Hindlimb muscle (tissue), 1 donor: ENCODE data around the gene ZNF106. TPM values are rescaled to one million over a fixed set of nuclear protein-coding genes. Genes with fewer than 3 reads are reported as not detected.

Source experiments
- DNase-seq: peaks from one replicate; pipeline ENCODE4 v3.0.0-alpha.2; 2013
- polyA plus RNA-seq: library from polyadenylated mRNA; unstranded; fragments of 120-200 nt; gene quantifications from one replicate; pipeline ENCODE4 v1.2.1, GENCODE V29; 2013; ENCODE audit not compliant: insufficient read length

Gene ZNF106
- polyA plus RNA-seq, 1 donor = 308 TPM

GRCh38 chr15:42474827-42475226 is 16.1 kb downstream of the ZNF106 start:
- DNase-seq = no peak

GRCh38 chr15:42471002-42471401 is 19.9 kb downstream of the ZNF106 start:
- no peak for DNase-seq

DNA sequence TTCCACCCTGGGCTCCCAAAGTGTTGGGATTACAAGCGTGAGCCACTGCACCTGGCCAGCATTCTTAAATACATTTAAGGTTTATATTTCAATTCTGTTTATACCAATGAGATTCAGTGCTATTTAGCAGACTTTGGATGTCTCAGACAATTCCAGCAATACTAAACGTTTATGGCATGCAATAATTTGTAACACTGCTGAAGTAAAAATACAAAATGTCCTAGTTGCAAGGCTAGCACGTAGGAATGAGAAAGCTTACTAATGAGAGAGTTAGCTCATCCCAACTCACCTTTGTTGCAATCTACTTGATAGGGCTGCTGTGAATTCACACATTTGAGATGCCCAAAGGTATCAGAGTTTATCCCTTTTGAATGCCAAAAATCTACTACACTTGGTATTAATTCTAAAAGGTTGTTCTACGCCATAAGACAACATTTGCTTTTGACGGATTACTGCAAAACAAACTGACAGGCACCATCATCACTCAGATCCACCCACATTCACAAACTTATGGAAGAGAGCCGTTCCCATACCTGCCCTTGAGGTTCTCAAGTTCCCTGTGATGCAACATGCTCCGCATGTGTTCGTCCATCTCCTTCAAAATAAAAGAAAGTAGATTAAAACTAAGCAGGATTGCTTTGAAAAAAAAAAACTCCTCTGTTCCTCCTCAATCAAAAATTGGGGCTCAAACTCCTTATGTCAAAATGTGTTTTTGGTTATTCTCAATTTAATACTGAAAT is 25.3 kb downstream of the ZNF106 start:
- no peak for DNase-seq

DNA sequence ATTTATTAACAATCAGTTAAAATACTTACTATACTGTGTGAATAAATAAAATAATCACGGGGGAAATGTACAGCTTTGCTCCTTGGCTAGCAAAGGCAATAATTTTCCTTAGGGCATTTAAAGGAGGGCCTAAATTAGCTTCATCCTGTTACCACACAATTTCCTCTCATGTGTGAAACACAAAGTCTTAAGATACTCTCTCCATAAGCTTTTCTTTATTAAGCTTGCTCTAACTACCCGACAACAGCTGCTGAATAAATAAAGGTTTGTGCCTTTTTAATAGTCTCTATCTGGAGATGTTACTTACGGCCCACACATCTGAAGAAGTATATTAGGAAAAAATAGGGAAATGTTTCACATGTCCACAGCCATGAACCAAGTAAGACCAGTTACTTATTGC is 29.7 kb downstream of the ZNF106 start:
- DNase-seq = no peak

DNA sequence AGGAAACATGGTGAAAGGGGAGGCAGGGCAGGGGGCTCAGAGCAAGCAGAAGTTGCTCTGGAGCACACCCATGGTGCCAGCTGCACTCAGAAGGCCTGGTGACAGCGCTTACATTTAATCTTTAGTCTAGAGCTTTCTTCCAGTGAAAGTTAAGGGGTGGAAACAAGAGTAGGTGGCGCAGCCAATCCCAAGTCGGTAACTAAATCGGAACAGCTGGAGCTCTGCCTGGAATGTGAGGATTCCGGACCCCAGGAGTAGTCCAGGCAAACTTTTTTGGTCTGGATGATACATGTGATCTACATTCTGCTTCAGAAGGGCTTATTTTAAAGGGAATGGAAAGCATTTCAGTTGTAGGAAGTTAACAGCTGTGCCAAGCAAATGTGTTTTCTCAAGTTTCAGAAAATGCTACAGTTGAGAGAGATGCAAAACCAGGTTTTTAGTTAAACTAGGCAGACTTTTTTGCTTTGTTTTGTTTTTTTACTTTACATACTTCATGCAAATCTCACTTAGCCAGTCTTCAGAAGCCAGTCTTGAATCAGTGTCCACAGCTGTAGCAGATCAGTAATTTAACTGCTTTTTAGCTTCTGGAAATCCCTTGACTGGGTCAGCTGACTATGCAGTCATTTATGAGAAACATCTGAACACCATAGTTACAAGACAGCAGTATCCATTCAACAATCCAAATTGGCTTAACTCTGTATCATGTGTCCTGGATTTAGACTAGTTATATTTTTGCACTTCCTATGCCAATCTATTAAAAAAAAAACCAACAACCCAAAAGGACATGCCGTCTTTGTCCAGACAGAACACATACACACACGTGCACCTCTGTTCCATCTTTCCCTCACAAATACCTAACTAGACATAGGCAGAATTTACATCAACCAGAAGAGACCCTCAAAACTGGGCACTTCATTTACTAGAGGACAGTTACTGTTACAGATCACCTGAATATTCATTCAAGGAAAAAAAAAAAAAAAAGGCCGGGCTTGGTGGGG is 33.2 kb downstream of the ZNF106 start:
- DNase-seq = peak; percentile 94

- peak; percentile 15 for DNase-seq
Observed at GRCh38 chr15:42456971-42457370, 34.0 kb downstream of the ZNF106 start.

DNA sequence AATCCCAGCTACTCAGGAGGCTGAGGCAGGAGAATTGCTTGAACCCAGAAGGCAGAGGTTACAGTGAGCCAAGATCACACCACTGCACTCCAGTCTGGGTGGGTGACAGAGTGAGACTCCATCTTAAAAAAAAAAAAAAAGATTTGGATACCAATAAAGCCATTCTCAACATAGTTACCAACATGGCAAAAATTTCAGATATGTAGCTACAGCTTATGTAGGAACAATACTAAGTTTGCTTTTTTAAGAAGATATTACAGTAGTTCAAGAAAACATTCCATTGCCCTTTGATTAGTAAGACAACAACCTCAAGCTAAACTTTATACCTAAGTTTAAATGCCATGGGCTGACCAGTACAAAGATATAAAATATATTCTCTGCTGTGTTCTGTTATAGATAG is 34.4 kb downstream of the ZNF106 start:
- no peak for DNase-seq

DNA sequence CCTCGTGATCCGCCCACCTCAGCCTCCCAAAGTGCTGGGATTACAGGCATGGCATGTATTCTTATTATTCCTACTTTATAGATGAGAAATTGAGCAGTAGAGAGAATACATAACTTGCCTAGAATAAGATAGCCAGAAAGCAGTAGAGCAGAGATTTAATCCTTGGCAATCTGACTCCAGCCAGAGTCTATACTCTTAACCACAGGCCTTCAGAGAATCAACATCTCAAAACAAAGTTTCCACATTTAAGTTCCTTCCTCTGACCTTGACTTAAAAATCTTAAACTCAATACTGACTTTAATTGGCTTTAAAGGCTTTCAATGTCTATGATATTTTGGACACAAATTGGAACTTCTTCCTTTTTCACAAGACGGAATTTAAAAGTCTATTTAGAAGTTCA is 37.1 kb downstream of the ZNF106 start:
- DNase-seq = no peak

GRCh38 chr15:42450425-42450790 is 40.5 kb downstream of the ZNF106 start:
- no peak for DNase-seq

DNA sequence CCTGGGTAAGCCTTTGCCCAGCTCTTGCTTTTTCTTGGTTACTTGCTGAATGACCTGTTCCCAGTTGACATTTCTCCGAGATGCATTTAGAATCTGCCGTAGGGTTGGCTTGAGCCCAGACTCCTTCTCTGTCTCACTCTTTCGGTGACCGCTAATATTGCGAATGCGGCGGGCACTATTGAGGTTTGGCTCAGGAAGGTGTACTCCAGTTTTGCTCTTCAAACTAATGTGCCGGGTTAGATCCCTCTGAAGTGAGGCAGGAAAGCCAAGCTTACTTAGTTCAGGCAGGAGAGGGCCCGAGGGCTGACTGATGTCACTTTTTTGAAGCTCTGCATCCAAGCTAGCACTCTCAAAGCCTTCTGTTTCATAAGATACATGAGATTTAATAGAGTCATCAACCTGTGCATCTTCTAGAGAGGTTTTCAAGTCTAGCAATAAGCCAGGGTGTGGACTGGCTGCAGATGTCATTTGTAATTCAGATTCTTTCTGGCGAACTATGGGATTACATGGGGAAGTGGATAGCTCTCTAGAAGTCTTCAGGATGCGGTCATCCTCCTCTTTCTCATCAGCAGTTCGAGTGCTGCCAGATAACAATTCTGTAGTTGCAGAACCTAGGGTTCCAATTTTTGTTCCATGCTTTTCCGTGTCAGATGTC is 41.0 kb downstream of the ZNF106 start:
- DNase-seq = no peak

DNA sequence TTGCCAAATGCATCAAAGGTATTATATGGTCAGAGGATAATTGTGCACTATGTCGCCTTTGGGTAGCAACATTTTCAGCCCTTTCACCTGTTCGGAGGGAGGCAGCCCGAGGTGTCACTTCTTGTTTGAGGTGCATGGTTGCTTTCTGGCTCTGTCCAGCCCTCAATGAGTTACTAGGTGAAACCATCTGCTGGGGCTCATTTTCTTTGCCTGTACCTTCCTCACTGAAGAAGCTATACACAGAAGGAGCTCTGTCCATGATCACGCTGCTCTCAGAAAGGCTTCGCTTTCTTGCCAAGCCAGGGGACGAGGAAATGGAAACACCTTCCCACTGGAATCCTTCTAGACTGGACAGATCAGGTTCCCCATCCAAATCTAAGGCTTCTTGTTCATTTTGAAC is 42.7 kb downstream of the ZNF106 start:
- no peak for DNase-seq

DNA sequence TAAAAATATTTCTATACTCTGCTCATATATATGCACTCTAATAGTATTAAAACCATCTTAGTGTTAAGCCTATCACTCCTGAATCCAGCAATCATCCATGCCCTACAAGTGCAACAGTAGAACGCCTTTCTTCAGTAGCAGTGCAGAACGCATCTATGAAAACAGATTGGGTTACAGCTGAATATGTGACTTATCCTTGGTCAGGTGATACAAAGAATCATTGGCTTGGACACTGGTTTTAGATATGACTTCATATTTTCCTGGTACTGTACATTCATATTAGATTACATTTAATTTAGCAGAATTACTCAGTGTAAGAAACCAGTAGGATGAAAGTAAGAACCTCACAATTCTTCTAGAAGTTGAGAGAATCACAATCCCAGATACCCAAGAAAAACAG is 43.3 kb downstream of the ZNF106 start:
- DNase-seq = no peak

DNA sequence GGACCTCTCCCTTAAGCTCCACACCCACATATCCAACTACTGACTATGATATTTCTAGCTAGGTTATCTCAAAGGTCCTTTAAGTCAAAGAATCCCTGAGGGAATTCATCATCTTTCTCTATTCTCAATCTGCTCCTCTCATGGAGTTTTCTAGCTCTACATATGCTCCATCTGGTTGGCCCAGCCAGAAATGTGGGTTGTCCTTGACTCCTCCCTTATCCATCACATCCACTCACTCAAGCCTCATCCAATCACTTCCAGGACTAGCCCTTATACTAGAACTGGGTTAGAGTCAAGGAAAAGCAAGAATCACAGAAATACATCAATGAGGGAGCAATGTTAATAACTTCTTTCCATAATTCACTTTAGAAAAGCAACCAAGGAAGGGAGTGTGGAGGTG is 45.4 kb downstream of the ZNF106 start:
- no peak for DNase-seq

- no peak for DNase-seq
Observed at GRCh38 chr15:42444415-42445063, 46.4 kb downstream of the ZNF106 start.

DNA sequence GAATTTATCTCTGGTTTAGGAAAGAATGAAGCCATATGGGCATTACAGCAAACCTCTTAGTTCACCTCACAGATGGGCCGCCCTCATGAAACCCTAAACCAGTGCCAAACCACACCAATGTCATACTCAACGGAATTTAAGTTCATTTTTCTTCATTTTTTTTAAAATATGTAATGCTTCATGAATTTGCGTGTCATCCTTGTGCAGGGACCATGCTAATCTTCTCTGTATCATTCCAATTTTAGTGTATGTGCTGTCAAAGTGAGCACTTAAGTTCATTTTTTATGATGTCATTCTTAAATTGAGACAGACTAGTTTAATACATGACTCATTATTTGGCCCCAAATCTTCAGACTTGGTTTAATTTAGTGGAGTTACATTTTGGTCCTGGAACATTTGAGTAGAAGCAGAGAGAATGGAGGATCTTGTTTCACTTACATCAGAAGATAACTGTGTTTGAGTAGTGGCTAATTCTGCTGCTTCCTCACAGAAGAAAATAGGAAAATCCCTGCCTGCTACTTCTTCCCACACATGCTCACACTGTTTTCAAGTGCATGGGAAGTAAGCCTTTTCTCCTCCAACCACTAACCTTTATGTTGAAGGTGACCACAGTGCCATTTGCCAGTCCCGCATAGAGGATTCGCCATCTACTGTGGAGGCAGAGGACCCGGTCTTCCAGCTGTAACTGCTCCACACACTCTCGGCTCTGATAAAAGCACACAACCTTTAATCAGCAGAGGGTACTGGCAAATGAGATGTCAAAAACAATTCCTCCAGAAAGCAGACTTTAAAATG is 63.3 kb downstream of the ZNF106 start:
- DNase-seq = no peak

GRCh38 chr15:42421376-42421775 is 69.6 kb downstream of the ZNF106 start:
- no peak for DNase-seq

GRCh38 chr15:42419369-42419768 is 71.6 kb downstream of the ZNF106 start:
- DNase-seq = no peak

DNA sequence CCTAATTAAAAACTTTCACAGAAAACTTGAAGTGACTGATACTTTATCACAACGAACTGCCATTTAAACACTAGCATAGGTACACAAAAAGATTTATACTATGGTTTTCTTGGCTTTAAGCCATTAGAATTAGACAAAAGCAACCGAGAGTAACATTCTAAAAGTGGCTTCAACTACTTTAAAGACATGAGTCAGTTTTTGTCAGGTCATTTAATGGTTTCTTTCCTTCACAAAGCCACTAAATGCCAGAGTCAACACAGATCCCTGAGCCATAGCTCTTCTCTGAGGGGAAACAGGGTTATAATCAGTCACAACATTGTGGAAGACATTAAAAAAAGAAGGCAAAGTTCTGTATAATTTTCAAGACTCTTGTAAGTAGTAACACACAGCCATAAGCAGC is 77.0 kb downstream of the ZNF106 start:
- no peak for DNase-seq

DNA sequence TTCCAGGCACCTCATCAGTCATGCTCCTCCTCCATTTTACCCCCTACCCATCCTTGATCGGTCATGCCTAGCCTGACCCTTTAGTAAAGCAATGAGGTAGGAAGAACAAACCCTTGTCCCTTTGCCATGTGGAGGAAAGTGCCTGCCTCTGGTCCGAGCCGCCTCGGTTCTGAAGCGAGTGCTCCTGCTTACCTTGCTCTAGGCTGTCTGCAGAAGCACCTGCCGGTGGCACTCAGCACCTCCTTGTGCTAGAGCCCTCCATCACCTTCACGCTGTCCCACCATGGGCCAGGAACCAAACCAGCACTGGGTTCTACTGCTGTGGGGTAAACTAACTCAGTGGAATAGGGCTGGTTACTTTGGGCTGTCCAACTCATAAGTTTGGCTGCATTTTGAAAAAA is 79.1 kb downstream of the ZNF106 start:
- DNase-seq = no peak

- DNase-seq = no peak
Observed at GRCh38 chr15:42409011-42409410, 81.9 kb downstream of the ZNF106 start.

- DNase-seq = no peak
Observed at GRCh38 chr15:42408178-42408577, 82.8 kb downstream of the ZNF106 start.
